Measurements from ENCODE around the gene RAP1A. TPM values are rescaled to one million over a fixed set of nuclear protein-coding genes. Genes with fewer than 3 reads are reported as not detected.
A peak's percentile ranks its signal among the peaks of the same experiment; 100 is the strongest.

RAP1A gene
- total and polyA plus RNA-seq, 4 donors, result 108 to 318 (median 149) TPM

DNA sequence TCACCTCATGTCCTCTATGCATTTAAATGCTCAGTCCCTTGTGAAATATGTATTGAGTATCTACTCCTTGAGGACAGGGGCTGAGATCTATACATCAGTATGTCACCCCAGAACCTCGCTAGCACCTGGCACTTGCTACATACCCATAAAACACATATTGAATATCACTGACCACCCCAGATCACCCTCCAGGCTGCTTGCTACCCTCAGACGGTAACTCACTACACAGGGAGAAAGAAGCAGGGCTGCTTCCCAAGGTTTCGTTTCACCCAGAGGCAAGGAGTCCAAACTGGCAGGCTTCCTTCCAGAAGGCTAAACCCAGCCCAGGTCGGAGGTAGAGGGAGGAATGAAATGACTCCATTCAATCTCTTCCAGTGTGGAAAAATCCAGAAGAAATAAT lies 111.1 kb downstream of the RAP1A start:
- 36 to 42% methylated on average over 4 of the region's 4 CpGs for WGBS, 2 donors
- Histone ChIP-seq H3K9me3 (ENCODE audit: control insufficient read depth, low read length) (no peaks in the 10 kb centered on the region), H3K36me3 (ENCODE audit: control insufficient read depth in 1 of 2, insufficient read depth in 2 of 2, low read length in 1 of 2) (peaks cover 0 to 3% of the 10 kb centered on the region in 2 donors), H3K4me1 (ENCODE audit: control insufficient read depth in 1 of 2, insufficient read depth in 2 of 2, low read length in 2 of 2) (no peaks in the 10 kb centered on the region), H3K27me3 (ENCODE audit: control insufficient read depth in 1 of 2, insufficient read depth in 2 of 2, low read length in 1 of 2) (no peaks in the 10 kb centered on the region), H3K4me3 (ENCODE audit: low read length in 2 of 2) (no peak overlapping the region), H3K27ac (ENCODE audit: low read depth in 1 of 2, low read length in 2 of 2) (no peak overlapping the region)
- no peak for ATAC-seq (ENCODE audit: low FRiP score)
- no peak for DNase-seq
- intact Hi-C loops (cut with DNase I), result no loop called here

DNA sequence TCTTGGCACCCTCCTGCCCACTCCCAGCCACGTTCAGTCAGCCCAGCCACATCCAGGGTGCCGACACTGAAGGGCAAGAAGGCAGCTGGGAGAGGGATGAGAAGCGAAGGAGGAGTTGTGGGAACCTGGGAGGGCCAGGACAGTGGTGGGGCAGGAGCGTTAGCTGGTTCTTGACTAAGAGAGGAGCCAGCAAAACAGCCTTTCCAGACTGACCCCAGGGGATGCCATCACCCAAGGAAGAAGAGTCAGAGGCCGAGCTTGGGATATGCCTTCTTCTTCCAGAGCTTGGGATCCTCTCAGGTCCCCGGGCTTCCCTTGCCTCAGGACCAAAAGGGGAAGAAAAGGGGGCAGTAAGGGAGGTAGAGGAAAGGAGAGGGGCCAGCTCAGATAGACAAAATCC lies 112.4 kb downstream of the RAP1A start:
- Histone ChIP-seq H3K27ac (ENCODE audit: low read depth in 1 of 2, low read length in 2 of 2) (no peak overlapping the region), H3K36me3 (ENCODE audit: control insufficient read depth in 1 of 2, insufficient read depth in 2 of 2, low read length in 1 of 2) (peaks cover 0 to 3% of the 10 kb centered on the region in 2 donors), H3K27me3 (ENCODE audit: control insufficient read depth in 1 of 2, insufficient read depth in 2 of 2, low read length in 1 of 2) (no peaks in the 10 kb centered on the region), H3K9me3 (ENCODE audit: control insufficient read depth, low read length) (no peaks in the 10 kb centered on the region), H3K4me1 (ENCODE audit: control insufficient read depth in 1 of 2, insufficient read depth in 2 of 2, low read length in 2 of 2) (no peaks in the 10 kb centered on the region), H3K4me3 (ENCODE audit: low read length in 2 of 2) (no peak overlapping the region)
- no peak for ATAC-seq (ENCODE audit: low FRiP score)
- no peak for DNase-seq
- intact Hi-C loops (cut with DNase I), result no loop called here
- 80% methylated on average over 6 of the region's 6 CpGs for WGBS, 2 donors

DNA sequence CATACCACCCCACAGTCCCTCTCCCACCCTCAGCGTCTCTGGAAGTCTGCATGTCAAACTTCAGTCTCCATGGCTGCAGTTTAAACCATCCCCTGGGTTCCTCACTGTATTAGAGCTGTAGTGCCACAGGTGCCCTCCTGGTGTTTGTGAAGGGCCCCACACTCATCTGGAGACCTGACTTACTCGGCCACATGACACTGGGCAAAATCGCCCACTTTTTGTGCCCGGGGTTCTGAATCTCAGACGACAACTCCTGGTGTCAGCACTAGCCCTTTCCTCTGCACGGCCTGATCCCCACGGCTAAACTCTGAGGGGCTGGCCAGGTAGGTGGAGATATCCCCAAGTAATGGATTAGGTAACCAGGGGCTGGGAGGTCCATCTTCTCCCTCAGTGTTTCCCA lies 113.1 kb downstream of the RAP1A start:
- H3K27me3 ChIP-seq (ENCODE audit: control insufficient read depth in 1 of 2, insufficient read depth in 2 of 2, low read length in 1 of 2), result no peaks in the 10 kb centered on the region
- no peak for DNase-seq
- no peaks in the 10 kb centered on the region for H3K36me3 ChIP-seq (ENCODE audit: control insufficient read depth in 1 of 2, insufficient read depth in 2 of 2, low read length in 1 of 2)
- H3K4me1 ChIP-seq (ENCODE audit: control insufficient read depth in 1 of 2, insufficient read depth in 2 of 2, low read length in 2 of 2), result no peaks in the 10 kb centered on the region
- no peak overlapping the region for H3K27ac ChIP-seq (ENCODE audit: low read depth in 1 of 2, low read length in 2 of 2)
- 92 to 97% methylated on average over 7 of the region's 7 CpGs for WGBS, 2 donors
- no peaks in the 10 kb centered on the region for H3K9me3 ChIP-seq (ENCODE audit: control insufficient read depth, low read length)
- no peak overlapping the region for H3K4me3 ChIP-seq (ENCODE audit: low read length in 2 of 2)
- no peak for ATAC-seq (ENCODE audit: low FRiP score)
- intact Hi-C loops (cut with DNase I), result no loop called here

DNA sequence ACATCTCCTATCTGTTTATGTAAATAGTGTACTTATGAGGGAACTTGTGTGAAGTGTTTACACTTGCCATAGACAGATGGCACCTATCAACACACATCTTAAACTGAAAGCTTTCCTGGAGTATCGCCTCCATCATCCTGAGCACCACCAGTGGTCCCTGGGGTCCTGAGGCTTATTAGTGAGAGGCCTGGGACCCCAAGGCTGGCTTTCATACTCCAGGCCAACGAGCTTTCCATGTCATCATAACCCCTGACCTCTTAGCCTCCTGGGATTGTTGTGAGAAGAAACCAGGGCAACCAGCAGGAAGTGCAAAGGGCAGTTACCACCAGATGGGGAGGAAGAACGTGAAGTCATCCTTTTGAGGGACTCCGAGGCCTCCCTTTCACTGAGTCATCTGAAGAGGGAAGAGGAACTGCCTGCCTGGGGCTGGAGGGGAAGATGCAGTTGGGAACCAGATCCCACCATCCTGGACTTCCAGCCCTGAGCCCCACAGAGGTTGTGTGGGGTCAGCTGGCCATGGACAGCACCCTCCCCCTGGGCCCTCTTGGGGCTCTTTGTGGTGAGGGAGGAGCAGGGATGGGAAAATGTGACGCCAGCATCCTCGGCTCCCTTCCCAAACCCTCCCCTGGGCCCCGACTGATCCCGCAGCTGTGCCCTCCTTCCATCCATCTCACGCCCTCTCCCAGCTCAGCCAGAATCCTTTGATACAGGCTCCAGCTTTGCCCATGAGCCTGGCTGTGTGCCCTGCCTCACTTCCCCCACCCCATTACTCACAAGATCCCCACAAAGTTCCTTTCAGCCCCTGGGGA lies 113.8 kb downstream of the RAP1A start:
- no peaks in the 10 kb centered on the region for H3K36me3 ChIP-seq (ENCODE audit: control insufficient read depth in 1 of 2, insufficient read depth in 2 of 2, low read length in 1 of 2)
- no peak overlapping the region for H3K27ac ChIP-seq (ENCODE audit: low read depth in 1 of 2, low read length in 2 of 2)
- no peak overlapping the region for H3K4me3 ChIP-seq (ENCODE audit: low read length in 2 of 2)
- WGBS, 2 donors, result 69 to 72% methylated on average over 9 of the region's 9 CpGs
- ATAC-seq (ENCODE audit: low FRiP score) (peak; percentile 42), DNase-seq (peak; percentile 73 to 77)
- no peaks in the 10 kb centered on the region for H3K27me3 ChIP-seq (ENCODE audit: control insufficient read depth in 1 of 2, insufficient read depth in 2 of 2, low read length in 1 of 2)
- H3K9me3 ChIP-seq (ENCODE audit: control insufficient read depth, low read length), result no peaks in the 10 kb centered on the region
- no peaks in the 10 kb centered on the region for H3K4me1 ChIP-seq (ENCODE audit: control insufficient read depth in 1 of 2, insufficient read depth in 2 of 2, low read length in 2 of 2)
- intact Hi-C loops (cut with DNase I), result no loop called here

DNA sequence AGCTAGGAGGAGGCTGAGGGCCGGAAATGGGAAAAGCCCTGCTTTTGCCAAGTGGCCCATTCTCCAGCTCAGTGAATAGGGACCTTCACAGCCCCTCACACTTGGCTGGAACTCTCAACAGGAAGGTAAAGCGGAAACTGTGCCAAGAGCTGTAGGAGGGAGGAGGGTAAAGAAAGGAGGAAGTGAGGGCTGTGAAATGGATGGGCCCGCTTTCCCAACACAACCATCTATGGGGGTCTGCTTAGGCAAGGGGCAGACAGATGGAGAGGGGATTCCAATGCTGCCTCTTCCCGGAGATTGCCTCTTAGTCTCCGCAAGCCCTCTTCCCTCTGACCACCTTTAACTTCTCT lies 114.4 kb downstream of the RAP1A start:
- intact Hi-C loops (cut with DNase I), result no loop called here
- Histone ChIP-seq H3K9me3 (ENCODE audit: control insufficient read depth, low read length) (no peaks in the 10 kb centered on the region), H3K27ac (ENCODE audit: low read depth in 1 of 2, low read length in 2 of 2) (no peak overlapping the region), H3K4me1 (ENCODE audit: control insufficient read depth in 1 of 2, insufficient read depth in 2 of 2, low read length in 2 of 2) (no peaks in the 10 kb centered on the region), H3K4me3 (ENCODE audit: low read length in 2 of 2) (no peak overlapping the region), H3K27me3 (ENCODE audit: control insufficient read depth in 1 of 2, insufficient read depth in 2 of 2, low read length in 1 of 2) (no peaks in the 10 kb centered on the region), H3K36me3 (ENCODE audit: control insufficient read depth in 1 of 2, insufficient read depth in 2 of 2, low read length in 1 of 2) (no peaks in the 10 kb centered on the region)
- ATAC-seq (ENCODE audit: low FRiP score), result no peak
- DNase-seq, result no peak
- WGBS, 2 donors, result 86 to 89% methylated on average over 5 of the region's 5 CpGs

DNA sequence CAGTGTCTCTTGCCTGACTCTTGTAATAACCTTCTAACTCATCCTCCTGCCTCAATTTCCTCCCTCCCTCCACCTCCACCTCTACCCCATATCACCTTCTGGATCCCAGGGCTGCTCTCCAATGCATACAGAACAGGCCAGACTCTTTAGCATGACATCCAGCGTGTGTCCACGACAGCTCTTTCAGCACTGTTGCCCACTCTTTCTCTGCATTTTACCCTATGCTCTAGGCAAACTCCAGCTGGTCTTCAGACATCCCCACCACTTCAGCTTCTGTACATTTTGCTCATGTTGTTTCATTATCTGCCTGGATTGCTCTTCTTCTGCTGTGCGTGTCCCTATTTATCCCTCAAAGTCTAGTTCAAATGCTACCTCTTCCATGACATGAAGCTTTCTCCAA lies 114.8 kb downstream of the RAP1A start:
- H3K27me3 ChIP-seq (ENCODE audit: control insufficient read depth in 1 of 2, insufficient read depth in 2 of 2, low read length in 1 of 2), result no peaks in the 10 kb centered on the region
- H3K4me3 ChIP-seq (ENCODE audit: low read length in 2 of 2), result no peak overlapping the region
- H3K4me1 ChIP-seq (ENCODE audit: control insufficient read depth in 1 of 2, insufficient read depth in 2 of 2, low read length in 2 of 2), result no peaks in the 10 kb centered on the region
- ATAC-seq (ENCODE audit: low FRiP score) (no peak), DNase-seq (no peak)
- intact Hi-C loops (cut with DNase I), result no loop called here
- 93 to 95% methylated on average over 3 of the region's 3 CpGs for WGBS, 2 donors
- no peaks in the 10 kb centered on the region for H3K9me3 ChIP-seq (ENCODE audit: control insufficient read depth, low read length)
- no peak overlapping the region for H3K27ac ChIP-seq (ENCODE audit: low read depth in 1 of 2, low read length in 2 of 2)
- no peaks in the 10 kb centered on the region for H3K36me3 ChIP-seq (ENCODE audit: control insufficient read depth in 1 of 2, insufficient read depth in 2 of 2, low read length in 1 of 2)

DNA sequence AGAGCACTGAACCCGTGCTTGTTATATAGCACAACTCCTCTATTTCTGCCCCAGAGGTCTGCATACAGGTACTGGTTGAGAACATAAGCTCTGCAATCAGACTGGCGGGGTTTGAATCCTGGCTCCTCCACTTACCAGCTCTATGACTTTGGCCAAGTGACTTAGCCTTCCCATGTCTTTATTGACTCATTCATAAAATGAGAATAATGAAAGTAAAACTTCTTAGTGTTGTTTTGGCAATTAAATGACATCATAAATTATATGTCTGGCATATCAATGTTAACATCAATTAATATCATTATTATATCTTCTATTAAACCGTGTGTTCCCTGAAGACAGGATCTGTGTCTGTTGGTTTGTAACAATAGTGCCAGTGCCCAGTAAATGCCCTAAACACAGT lies 115.3 kb downstream of the RAP1A start:
- Histone ChIP-seq H3K9me3 (ENCODE audit: control insufficient read depth, low read length) (no peaks in the 10 kb centered on the region), H3K4me3 (ENCODE audit: low read length in 2 of 2) (no peak overlapping the region), H3K36me3 (ENCODE audit: control insufficient read depth in 1 of 2, insufficient read depth in 2 of 2, low read length in 1 of 2) (no peaks in the 10 kb centered on the region), H3K4me1 (ENCODE audit: control insufficient read depth in 1 of 2, insufficient read depth in 2 of 2, low read length in 2 of 2) (no peaks in the 10 kb centered on the region), H3K27ac (ENCODE audit: low read depth in 1 of 2, low read length in 2 of 2) (no peak overlapping the region), H3K27me3 (ENCODE audit: control insufficient read depth in 1 of 2, insufficient read depth in 2 of 2, low read length in 1 of 2) (no peaks in the 10 kb centered on the region)
- ATAC-seq (ENCODE audit: low FRiP score) (no peak), DNase-seq (no peak)
- intact Hi-C loops (cut with DNase I), result no loop called here
- 91 to 96% methylated on average over 3 of the region's 3 CpGs for WGBS, 2 donors

DNA sequence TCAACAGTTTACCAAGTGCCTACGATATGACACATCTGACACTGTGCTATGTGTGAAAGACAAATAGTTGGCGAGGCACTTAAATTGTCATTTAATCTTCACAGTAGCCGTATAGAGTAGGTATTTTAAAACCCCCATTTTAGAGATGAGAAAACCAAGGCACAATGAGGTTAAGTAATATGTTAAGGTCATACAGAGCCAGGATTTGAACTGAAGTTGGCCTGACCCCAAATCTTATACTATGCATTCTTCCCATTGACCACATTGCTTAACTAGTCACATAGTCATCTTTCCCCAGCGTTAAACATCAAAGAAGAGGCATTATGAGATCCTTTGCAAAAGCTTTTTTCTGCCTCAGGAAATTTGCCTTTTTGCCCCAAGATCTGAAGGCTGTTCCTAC lies 115.7 kb downstream of the RAP1A start:
- intact Hi-C loops (cut with DNase I), result no loop called here
- H3K4me1 ChIP-seq (ENCODE audit: control insufficient read depth in 1 of 2, insufficient read depth in 2 of 2, low read length in 2 of 2), result no peaks in the 10 kb centered on the region
- DNase-seq (no peak), ATAC-seq (ENCODE audit: low FRiP score) (no peak)
- 92 to 94% methylated on average over 4 of the region's 4 CpGs for WGBS, 2 donors
- H3K36me3 ChIP-seq (ENCODE audit: control insufficient read depth in 1 of 2, insufficient read depth in 2 of 2, low read length in 1 of 2), result no peaks in the 10 kb centered on the region
- H3K9me3 ChIP-seq (ENCODE audit: control insufficient read depth, low read length), result no peaks in the 10 kb centered on the region
- no peaks in the 10 kb centered on the region for H3K27me3 ChIP-seq (ENCODE audit: control insufficient read depth in 1 of 2, insufficient read depth in 2 of 2, low read length in 1 of 2)
- H3K27ac ChIP-seq (ENCODE audit: low read depth in 1 of 2, low read length in 2 of 2), result no peak overlapping the region
- H3K4me3 ChIP-seq (ENCODE audit: low read length in 2 of 2), result no peak overlapping the region

DNA sequence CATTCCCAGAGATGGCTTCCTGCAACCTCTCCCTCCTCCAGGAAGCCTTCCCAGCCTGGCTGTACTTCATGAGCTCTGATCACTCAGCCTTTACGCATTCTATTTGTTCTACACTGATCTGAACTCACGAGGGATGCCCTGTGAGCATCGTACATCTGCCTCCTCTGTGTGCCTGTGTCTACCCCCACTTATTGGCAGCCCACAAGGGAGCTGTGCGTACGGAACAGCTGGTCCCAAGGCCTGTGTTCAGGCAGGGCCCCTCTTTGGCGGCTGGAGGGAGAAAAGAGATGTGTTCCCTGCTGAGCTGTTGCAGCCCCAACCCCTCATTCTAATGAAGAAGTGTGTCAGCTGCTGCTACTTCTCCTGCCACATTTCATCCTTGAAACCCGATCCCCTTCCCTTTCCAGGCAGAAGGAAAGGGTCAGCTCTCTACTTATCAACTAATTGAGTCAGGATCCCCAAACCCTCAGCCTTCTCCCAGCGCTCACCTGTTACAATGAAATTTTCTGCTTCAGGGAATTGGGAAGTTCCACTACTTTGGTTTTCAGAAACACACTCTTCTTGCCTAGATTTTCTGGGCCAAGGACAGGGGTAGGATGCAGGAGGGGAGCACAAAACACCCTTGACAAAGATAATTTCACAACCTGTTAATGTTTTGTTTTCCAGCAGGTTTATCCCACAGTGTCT lies 116.4 kb downstream of the RAP1A start:
- 95% methylated on average over 8 of the region's 8 CpGs for WGBS, 2 donors
- Histone ChIP-seq H3K27me3 (ENCODE audit: control insufficient read depth in 1 of 2, insufficient read depth in 2 of 2, low read length in 1 of 2) (no peaks in the 10 kb centered on the region), H3K36me3 (ENCODE audit: control insufficient read depth in 1 of 2, insufficient read depth in 2 of 2, low read length in 1 of 2) (no peaks in the 10 kb centered on the region), H3K27ac (ENCODE audit: low read depth in 1 of 2, low read length in 2 of 2) (no peak overlapping the region), H3K9me3 (ENCODE audit: control insufficient read depth, low read length) (no peaks in the 10 kb centered on the region), H3K4me1 (ENCODE audit: control insufficient read depth in 1 of 2, insufficient read depth in 2 of 2, low read length in 2 of 2) (no peaks in the 10 kb centered on the region), H3K4me3 (ENCODE audit: low read length in 2 of 2) (no peak overlapping the region)
- intact Hi-C loops (cut with DNase I), result no loop called here
- no peak for ATAC-seq (ENCODE audit: low FRiP score)
- DNase-seq, result no peak

Measured in aorta (tissue), 5 donors.